ENCODE results near the gene C19orf85. TPM values are rescaled to one million over a fixed set of nuclear protein-coding genes. Genes with fewer than 3 reads are reported as not detected.
"Not testable (repeated sequence)": the region's sequence is repeated elsewhere in the genome, so short reads cannot be mapped to it uniquely, and the experiment has no call there.

The C19orf85 gene
- total RNA-seq, 1 donor from 2014 or later, result not detected

DNA sequence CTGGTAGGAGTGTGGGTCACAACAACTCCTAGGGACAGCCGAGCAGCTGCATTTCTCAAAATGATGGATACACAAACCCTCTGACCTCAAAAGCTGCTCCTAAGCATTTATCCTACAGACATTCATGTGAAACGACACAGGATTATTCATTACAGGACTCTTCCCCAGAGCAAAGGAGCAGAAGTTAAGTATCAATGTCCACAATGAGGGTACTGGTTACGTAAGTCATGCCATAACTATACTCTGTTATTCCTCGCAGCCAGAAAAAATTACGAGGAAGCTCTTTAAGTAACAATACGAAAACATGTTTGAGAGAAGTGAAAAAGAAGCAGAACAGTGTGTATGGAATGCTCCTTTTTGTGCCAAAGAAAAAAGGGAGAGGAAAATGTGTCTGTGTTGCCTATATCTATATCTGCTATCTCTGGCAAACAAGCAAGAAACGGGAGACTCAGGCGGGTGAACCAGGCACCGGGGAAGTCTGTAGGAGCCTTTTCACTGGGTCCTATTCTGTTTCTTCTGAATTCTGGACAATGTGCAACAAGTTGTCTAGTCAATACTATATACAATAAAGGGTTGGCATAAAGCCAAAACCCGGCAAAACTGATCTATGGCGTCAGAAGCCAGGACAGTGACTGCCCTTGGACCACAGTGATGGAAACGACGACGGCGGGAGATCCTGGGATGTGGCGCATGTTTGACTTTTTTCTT lies 4.4 kb downstream of the C19orf85 start:
- no peak for DNase-seq (ENCODE audit: low read depth, low spot score)

DNA sequence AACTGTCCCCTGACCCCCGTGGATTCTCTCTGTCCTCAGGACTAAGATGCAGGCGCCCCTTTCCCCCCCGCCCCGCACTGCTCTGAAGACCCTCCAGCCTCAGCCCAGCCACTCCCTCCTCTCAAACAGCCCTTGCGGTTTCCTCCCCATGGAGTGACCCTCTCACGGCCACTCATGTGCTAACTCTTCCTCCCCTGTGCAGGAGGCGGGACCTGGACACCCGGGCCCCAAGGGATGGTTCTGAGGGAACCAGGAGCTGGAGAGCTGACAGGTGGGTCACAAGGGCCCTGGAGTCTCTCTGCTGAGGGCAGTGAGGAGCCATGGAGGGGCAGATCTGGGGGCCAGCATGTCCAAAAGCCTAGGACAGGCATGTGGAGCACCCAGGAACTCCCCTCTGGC lies 5.0 kb downstream of the C19orf85 start:
- no peak for DNase-seq (ENCODE audit: low read depth, low spot score)

DNA sequence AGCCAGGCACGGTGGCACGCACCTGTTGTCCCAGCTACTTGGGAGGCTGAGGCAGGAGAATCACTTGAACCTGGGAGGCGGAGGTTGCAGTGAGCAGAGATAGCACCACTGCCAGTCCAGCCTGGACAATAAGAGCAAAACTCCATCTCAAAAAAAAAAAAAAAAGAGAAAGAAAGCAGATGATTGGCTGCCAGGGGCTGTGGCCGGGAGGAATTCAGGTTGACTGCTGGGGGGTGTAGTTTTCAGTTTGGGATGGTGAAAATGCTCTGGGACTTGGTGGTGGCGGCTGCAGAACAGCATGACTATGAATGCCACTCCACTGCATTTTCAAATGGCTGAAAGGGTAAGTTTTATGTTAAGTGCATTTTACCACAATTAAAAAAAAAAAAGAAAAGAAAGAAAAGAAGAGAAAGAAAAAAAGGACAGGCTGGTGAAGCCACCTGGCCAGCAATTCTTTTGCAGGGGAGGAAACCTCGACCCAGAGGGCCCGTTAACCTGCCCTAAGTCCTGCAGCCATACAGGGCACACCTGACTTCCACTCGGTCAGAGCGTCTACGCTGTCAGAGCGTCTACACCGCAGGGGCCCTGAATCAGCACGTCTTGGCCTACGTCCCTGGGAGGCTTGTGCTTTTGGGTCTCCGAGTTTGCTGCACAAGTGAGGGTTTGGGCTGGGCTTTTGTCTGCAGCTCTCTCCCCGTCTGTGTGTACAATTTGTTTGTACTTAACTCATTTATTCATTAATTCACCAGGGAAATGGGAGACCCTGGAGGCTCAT lies 6.7 kb downstream of the C19orf85 start:
- DNase-seq (ENCODE audit: low read depth, low spot score), result no peak

DNA sequence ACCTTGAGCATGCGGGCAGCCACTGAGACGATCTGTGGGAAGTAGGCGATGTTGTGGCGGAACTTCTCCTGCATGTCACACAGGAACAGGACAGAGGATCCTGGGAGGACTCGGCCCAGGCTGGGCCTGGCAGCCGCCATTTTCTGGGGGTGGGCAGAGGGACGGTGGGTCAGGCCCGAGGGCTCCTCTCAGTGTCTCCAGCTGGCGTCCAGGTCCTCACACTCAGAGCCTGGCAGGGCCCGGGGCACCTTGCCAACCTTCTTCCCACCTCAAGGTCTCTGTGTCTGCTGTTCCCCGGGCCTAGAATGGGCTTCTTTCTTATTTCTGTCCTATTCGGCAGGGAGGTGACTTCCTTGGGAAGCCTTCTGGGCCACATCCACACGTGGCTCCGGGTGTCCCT lies 8.2 kb downstream of the C19orf85 start:
- DNase-seq (ENCODE audit: low read depth, low spot score), result no peak

DNA sequence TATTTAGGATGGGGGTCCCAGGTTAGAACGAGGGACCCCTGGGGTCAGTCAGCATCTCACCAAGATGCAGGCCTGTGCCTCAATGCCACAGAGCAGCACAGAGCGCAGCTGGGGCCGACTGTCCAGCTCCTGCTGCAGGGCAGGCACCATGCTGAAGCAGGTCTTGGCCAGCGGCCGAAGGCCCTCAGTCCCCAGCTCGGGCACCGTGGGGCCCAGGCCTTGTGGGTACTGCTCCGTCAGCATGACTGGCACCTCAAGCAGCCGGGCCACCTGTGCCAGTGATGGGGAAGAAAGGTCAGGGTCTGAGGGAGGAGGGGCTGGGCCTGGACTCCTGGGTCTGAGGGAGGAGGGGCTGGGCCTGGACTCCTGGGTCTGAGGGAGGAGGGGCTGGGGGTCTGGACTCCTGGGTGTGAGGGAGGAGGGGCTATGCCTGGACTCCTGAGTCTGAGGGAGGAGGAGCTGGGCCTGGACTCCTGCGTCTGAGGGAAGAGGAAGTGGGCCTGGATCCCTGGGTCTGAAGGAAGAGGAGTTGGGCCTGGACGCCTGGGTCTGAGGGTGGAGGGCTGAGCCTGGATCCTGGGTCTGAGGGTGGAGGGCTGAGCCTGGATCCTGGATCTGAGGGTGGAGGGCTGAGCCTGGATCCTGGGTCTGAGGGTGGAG lies 8.8 kb downstream of the C19orf85 start:
- no peak for DNase-seq (ENCODE audit: low read depth, low spot score)

DNA sequence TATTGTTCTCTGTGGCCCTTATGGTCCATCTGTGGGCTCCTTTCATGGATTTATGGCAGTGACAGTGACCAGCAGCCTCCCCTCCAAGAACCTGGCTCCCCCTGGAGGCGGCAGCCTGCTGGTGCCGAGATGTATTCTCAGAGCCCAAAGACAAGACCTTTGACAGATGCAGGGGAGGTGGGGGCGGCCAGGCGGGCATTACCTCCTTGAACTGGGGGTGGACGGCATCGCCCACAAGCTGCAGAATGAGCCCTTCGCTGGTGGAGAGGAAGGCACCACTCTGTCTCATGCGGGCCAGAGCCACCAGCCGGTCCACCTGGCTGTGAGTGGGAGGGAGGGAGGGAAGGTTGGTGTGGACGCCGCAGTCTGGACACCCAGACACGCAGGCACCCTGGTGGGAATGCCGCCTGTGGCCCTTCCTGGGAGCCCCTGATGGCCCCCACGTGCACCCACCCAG lies 9.7 kb downstream of the C19orf85 start:
- DNase-seq (ENCODE audit: low read depth, low spot score), result no peak

DNA sequence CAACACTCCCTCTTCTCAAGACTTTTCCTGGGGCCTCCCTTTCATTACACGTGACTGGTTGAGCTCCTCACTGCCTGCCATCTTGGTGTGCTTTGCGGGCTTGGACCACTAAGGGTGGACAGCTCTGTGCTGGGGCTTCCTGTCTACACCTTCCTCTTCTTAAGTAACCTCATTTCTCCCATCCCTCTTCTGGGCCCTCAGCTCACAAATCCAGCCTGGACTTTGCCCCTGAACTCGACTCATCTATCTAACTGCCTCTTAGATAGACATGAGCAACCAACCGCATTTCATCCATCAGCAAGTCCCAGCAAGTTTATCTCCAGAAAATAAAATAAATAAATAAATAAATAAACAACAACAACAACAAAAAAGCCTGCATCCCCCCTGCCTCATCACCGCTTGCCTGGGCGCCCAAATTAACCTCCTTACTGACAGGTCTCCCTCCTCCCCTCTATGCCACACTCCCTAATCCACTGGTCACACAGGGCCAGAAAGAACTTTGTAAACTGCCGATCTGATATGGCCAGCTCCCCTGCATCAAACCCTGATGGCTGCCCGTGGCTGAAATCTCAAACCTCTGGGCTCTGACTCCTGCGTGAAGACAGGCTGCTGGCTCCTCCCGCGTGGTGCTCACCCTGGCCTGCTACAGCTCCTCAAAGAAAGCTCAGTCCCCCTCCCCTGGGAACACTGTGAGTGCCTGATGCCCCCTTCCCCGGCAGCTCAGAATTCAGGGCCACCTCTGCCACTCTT lies 10.9 kb downstream of the C19orf85 start:
- no peak for DNase-seq (ENCODE audit: low read depth, low spot score)

DNA sequence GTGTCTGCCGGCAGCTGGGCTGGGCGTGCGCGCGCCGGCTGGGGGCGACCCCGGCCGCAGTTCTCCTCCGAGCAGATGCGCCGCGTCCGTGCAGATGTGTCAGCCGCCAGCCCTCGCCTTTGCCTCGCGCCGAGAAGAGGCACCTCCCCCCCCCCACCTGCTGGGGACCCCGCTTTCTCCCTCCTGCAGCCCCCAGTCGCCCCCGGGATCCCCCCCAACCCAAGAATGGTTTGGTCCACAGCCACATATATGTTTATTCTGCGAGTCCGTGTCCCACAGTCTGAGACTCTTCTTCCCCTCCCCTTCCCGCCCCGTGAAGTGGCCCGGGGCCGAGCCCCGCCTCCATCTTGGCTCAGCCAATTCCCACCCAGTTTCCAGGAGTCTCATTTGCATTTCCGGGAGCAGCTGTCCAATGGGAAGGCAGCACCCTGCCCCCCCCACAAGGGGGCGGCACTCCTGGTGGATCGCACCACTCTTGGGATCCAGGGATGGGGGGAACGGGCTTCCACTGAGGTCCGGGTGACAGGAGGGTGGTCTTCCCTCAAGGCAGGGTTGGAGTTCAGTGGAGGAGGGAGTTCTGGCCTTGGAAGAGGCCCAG lies 11.7 kb downstream of the C19orf85 start:
- no peak for DNase-seq (ENCODE audit: low read depth, low spot score)

DNA sequence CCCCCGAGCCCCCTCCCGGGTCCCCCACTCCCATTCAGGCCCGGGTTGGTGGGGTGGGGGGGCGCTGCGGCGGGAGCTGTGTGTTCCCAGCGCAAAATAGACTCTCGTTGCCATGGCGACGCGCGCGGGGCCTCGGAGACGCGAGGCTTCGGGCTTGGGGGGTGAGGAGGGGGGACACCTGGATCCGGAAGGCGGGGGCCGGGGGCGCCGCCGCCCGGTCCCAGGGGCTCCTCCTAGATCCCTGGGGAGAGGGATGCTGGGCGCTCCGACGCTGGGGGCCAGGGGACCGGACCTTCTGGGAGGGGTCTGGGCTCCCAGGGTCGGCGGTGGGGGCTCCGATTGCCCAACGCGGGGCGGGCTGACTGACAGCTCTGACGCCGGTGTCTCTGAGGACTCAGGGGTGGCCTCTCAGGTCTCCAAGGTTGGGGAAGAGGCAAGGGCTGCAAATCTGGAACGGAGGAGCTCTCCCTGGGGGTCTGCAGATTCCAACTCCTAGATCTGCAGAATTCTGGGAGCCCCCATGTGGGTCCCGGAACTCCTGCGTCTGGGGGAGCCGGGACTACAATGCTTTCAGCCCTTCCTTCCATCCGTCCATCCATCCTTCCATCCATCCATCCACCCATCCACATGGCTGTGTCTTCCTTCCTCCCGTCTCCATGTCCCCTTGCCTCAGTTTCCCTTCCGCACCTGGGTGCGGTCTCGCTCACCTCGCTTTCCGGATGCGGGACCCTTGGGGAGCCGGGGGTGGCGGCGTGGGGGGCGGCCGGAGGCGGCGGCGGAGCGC lies 12.4 kb downstream of the C19orf85 start:
- no peak for DNase-seq (ENCODE audit: low read depth, low spot score)

DNA sequence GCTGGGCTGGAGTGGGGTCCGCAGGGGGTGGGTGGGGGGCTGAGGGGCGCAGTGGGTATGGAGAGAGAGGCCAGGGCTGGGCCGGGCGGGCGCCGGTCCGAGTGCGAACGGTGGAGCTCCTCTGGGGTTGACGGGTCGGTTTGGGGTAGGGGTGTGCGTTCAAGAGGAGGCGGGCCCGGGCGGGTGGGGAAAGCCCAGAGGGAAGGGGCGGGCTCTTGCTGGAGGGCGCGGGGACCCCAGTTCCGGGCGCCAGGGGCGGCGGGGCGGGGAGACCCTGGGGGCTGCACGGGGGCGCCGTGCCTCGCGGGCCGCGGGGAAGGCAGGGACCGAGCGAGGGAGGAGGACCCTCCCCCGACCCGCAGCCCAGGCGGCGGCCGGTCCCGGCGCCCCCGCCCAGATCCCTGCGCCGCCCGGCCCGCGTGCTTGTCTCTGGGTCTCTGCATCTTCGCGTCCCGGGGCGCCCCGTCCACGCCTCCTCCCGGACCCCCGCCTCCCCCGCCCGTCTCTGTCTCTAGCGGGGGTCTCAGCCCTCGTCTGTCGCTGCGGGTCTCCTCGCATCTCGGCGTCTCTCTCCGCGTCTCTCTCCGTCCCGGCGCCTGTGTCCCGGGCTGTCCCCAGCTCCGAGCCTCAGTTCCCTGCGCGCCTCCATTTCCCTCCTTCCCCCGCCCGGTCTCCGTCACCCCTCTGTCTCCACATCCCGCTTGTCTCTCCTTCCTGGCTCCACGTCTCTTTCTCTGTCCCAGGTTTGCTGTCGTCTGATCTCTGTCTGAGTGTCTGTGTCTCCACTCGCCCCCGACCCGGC lies 13.2 kb downstream of the C19orf85 start:
- DNase-seq (ENCODE audit: low read depth, low spot score), result no peak

DNA sequence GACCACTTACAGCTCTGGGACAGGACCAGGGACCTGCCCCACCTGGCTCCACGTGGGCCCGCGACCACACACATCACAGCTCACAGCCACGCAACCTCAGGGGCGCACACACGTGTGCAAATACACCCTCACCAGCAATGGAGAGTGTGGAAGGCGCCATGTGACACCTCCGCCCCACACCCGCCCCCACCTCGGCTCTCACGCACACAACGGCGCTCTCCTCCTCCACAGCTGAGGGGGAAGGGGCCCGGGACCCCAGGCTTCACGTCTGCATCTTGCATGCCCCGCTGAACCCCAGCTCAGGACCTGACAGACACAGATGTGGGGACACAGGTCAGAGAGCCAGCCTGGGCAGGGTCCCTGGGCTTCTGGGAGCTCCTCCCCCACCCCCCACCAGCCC lies 15.1 kb downstream of the C19orf85 start:
- DNase-seq (ENCODE audit: low read depth, low spot score), result no peak

DNA sequence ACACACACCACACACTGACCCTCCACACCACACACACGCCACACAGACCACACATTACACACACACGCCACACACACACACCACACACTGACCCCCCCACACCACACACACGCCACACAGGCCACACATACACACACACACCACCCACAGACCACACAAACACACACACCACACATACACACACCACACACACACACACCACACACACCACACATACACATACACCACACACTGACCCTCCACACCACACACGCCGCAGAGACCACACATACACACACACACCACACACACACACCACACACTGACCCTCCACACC lies 16.4 kb downstream of the C19orf85 start:
- DNase-seq (ENCODE audit: low read depth, low spot score), result not testable (repeated sequence)

DNA sequence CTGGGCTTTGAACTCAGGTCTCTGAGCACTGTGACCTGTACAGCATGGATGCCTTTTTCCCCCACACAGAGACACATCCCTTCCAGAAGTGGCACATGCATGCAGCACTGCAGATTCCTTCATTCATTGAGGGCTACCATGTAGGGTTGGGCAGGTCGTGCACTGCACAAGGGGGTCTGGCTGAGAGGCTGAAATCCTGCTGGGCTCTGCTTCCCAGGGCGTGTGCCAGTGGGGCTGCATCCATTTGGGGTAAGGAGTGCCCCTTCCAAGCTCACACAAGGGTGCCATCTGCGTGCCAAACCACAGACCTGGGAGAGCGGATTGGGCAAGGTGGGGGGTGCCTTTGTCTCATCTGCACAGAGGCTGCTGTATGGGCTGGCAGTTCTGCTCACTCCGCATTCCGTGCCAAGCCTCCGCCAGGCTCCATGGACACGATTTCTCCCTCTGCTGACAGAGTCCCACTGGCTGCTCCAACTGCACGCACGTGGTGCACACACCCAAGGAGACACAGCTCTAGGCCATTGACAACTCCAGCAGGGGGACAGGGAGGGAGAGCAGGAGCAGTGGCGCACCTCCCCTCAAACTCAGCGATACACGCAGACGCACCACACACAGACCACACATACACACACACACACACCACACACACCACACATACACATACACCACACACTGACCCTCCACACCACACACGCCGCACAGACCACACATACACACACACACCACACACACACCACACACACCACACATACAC lies 17.0 kb downstream of the C19orf85 start:
- no peak for DNase-seq (ENCODE audit: low read depth, low spot score)

DNA sequence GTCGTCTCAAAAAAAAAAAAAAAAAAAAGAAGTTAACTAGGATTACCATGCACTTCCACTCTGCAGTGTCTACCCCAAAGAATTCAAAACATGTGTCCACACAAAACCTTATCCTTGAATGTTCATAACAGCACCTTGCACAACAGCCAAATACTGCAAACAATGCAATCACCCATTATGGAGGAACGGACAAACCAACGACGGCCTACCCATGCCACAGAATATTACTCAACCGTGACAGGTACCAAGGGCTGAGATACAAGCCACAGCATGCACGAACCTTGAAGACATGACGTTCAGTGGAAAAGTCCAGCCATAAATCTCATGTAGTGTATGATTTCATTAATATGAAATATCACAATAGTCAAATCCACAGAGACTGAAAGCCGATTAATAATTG lies 18.5 kb downstream of the C19orf85 start:
- DNase-seq (ENCODE audit: low read depth, low spot score), result no peak

DNA sequence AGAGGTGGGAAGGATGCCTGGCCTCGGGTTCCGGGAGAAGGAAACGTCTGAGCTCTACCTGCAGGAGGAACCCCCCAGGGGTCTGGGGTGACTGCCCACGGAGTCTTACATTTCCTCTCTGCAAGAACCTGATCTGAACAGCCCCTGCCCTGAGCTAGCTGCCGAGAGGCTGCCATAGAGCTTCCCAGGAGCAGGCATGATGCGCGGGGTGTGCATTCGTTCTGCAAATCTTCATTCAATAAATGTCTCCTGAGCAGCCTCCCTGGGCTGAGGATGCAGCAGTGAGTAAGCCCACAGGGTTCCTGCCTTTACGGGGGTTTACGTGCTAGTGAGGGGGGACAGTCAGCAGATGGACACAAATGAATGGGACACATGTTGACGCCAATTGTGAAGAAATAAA lies 19.9 kb downstream of the C19orf85 start:
- DNase-seq (ENCODE audit: low read depth, low spot score), result no peak

DNA sequence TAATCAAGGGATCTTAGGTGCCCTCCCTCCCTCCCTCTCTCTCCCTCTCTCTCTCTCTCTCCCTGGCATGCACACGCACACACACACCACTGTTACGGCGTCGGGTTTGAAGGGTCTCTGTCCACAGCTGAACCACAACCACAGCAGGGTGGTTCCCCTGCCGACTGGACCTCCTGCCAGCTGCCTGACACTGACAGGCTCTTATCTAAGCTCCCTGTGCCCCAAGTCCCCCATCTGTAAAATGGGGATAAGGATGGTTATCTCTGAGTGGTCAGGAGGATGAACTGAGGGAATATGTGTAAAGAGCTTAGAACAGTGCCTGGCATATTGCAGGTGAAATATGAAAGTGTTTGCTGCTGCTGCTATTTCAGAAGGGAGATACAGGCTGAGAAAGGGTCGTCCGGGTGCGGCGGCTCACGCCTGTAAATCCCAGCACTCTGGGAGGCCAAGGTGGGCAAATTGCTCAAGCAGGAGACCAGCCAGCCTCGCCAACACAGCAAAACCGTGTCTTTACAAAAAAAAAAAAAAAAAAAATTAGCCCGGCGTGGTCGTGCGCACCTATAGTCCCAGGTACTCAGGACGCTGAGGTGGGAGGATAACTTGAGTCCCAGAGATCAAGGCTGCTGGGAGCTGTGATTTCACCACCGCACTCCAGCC lies 20.6 kb downstream of the C19orf85 start:
- DNase-seq (ENCODE audit: low read depth, low spot score), result no peak

DNA sequence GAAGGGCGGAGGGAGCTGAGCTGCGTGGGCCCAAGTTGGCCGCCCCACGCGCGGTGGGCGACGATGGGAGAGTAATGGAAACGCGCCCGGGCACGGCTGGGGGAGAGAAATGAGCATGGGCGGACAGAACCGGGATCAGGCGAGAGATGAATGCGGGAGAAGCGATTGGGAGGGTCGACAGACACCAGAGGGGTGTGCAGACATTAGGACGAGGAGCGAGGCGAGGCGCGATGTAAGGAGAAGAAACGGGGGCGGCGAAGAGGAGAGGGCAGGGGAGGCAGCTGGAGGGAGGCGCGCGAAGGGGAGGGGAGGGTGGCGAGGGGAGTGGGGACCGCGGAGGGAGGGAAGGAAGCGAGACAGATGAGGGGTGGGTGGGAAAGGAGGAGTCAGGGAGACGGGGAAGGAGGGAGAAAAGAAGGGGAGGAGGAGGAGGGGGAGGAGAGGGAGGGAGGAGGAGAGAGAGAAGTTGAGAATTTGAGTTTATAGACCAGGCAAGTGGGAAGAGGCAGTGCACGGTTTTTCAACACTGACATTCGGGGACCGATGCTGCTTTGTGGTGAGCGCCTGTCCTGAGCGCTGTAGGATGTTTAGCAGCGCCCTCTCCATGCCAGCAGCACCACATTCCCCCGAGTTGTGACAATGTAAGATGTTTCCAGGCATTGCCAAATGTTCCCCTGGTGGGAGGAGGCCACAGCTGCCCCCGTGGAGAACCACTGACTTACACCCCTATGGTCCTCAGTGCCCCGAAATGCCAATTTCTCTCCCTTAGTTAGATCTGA lies 21.3 kb downstream of the C19orf85 start, which contains the start of gene SHISA7:
Gene SHISA7 (minus strand): TSS at position 256 of the 779 bp plus-strand sequence. CDS start 437 bp downstream, outside the sequence.
- DNase-seq (ENCODE audit: low read depth, low spot score), result no peak
